GM12892 (cell line): ENCODE measurements around the gene TNFAIP1.

Experiments
- POLR2A ChIP-seq: IDR thresholded peaks from 2 replicates; pipeline ENCODE4 v1.6.1; 2011; ENCODE audit warnings: low read depth, low read length, control low read depth
- POLR2AphosphoS5 ChIP-seq: IDR thresholded peaks from 2 replicates; pipeline ENCODE4 v1.6.1; 2011; ENCODE audit warnings: low read depth, low read length, control low read depth
- TAF1 ChIP-seq: IDR thresholded peaks from 2 replicates; pipeline ENCODE4 v1.6.1; 2011; ENCODE audit warnings: low read depth, mild to moderate bottlenecking, control low read depth, low read length, borderline replicate concordance

DNA sequence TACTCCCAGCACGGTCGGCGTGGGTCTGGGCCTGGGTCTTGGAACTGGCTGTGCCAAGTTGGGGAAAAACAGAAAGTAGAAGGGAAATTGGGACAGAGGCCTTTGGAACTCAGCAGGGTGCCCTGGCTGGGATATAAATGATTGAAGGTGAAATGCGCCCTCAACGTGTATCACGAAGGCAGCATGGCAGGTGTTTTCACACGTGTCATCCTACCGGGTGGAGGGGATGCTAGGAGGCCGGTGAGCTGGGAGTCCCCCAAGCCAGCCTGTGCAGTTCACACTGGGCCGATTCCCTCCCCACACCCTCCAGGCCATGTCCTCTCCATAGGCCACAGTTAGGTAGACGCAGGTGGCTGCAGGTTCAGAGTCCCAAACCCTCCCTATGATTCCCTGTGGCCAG lies 6.0 kb downstream of the TNFAIP1 start:
- TF ChIP-seq POLR2AphosphoS5 = no peak
- no peak for TF ChIP-seq POLR2A
- no peak for TF ChIP-seq TAF1
